IMR-90 (cell line): ENCODE data around the gene SMC1B. TPM values are rescaled to one million over a fixed set of nuclear protein-coding genes. Genes with fewer than 3 reads are reported as not detected.

Source experiments
- ATAC-seq: fragments of 200-7000 bp; cut with Tn5 transposase; 2 replicates; pipeline ENCODE4 v1.9.1; 2020; ENCODE audit warnings: low read depth, mild to moderate bottlenecking, moderate library complexity
- BruUV-seq: library from RNA; stranded (reverse); fragments of 400-500 nt; replicated peaks from 2 replicates; lab custom pipeline; 2021; lab: Mats Ljungman, UMichigan
- CTCF ChIA-PET: fragments of 300-600 bp; formaldehyde crosslinking; extraction: SDS; loops from one replicate; lab custom pipeline; 2021; ENCODE audit warnings: antibody characterized with exemption; lab: Yijun Ruan, JAX
- POLR2A ChIA-PET: fragments of 300-600 bp; sonication (Branson Sonifier 250); formaldehyde crosslinking; loops from one replicate; lab custom pipeline; 2022; ENCODE audit warnings: antibody characterized with exemption; ENCODE audit not compliant: unreplicated experiment; lab: Charles Lee
- DNase-seq: peaks from one replicate; pipeline ENCODE4 v3.0.0; 2013
- H2AFZ ChIP-seq: replicated peaks from 2 replicates; pipeline ENCODE3; 2013; ENCODE audit warnings: low read length, mild to moderate bottlenecking; ENCODE audit not compliant: poor library complexity
- H2AK5ac ChIP-seq: 2 replicates; pipeline ENCODE4 v1.6.1; 2013; ENCODE audit warnings: low read depth, low read length, inconsistent platforms
- H2AK9ac ChIP-seq: replicated peaks from 2 replicates; pipeline ENCODE3; 2013; ENCODE audit warnings: mild to moderate bottlenecking, low read depth, low read length, moderate library complexity; ENCODE audit not compliant: poor library complexity
- H2BK120ac ChIP-seq: 2 replicates; pipeline ENCODE4 v1.6.1; 2013; ENCODE audit warnings: low read depth, low read length, inconsistent platforms
- H2BK15ac ChIP-seq: 3 replicates; pipeline ENCODE4 v1.6.1; 2013; ENCODE audit warnings: low read depth, low read length, inconsistent platforms
- H2BK20ac ChIP-seq: 2 replicates; pipeline ENCODE4 v1.6.1; 2013; ENCODE audit warnings: low read depth, mild to moderate bottlenecking, inconsistent platforms, low read length, moderate library complexity
- H2BK5ac ChIP-seq: 2 replicates; pipeline ENCODE4 v1.6.1; 2013; ENCODE audit warnings: mild to moderate bottlenecking, low read depth, low read length, inconsistent platforms; ENCODE audit not compliant: poor library complexity, severe bottlenecking
- H3K14ac ChIP-seq: replicated peaks from 2 replicates; pipeline ENCODE4 v1.6.1; 2013; ENCODE audit warnings: low read depth, low read length, inconsistent platforms
- H3K18ac ChIP-seq: 2 replicates; pipeline ENCODE4 v1.6.1; 2013; ENCODE audit warnings: low read depth, low read length, control low read depth
- H3K23ac ChIP-seq: 2 replicates; pipeline ENCODE4 v1.6.1; 2013; ENCODE audit warnings: low read depth, low read length, inconsistent platforms
- H3K27ac ChIP-seq: 2 replicates; pipeline ENCODE4 v1.5.1; 2013; ENCODE audit warnings: mild to moderate bottlenecking, control low read depth, low read length; ENCODE audit not compliant: insufficient read depth
- H3K27me3 ChIP-seq: 2 replicates; pipeline ENCODE4 v1.6.1; 2013; ENCODE audit warnings: low read length; ENCODE audit not compliant: control insufficient read depth, insufficient read depth
- H3K36me3 ChIP-seq: 2 replicates; pipeline ENCODE4 v1.6.1; 2013; ENCODE audit warnings: low read length, mixed read lengths; ENCODE audit not compliant: control insufficient read depth, insufficient read depth
- H3K4ac ChIP-seq: 2 replicates; pipeline ENCODE4 v1.6.1; 2013; ENCODE audit warnings: low read depth, low read length, inconsistent platforms
- H3K4me1 ChIP-seq: 2 replicates; pipeline ENCODE4 v1.6.1; 2013; ENCODE audit warnings: low read length, mixed read lengths; ENCODE audit not compliant: control insufficient read depth, insufficient read depth
- H3K4me2 ChIP-seq: 2 replicates; pipeline ENCODE4 v1.6.1; 2013; ENCODE audit warnings: low read depth, mild to moderate bottlenecking, control low read depth, low read length, moderate library complexity
- H3K4me3 ChIP-seq: 2 replicates; pipeline ENCODE4 v1.5.1; 2013; ENCODE audit warnings: low read depth, mild to moderate bottlenecking, control low read depth, low read length, moderate library complexity; ENCODE audit not compliant: insufficient read depth
- H3K56ac ChIP-seq: 2 replicates; pipeline ENCODE4 v1.6.1; 2013; ENCODE audit warnings: low read length, inconsistent platforms; ENCODE audit not compliant: insufficient read depth; ENCODE audit errors: extremely low read depth
- H3K79me1 ChIP-seq, 2 experiments: 2 replicates each; pipeline ENCODE4 v1.6.1; 2013; ENCODE audit warnings: low read length in 2 of 2, inconsistent platforms in 1 of 2, low read depth in 1 of 2
- H3K9ac ChIP-seq: 2 replicates; pipeline ENCODE4 v1.6.1; 2013; ENCODE audit warnings: low read depth, low read length, control low read depth
- H3K9me1 ChIP-seq: 2 replicates; pipeline ENCODE4 v1.6.1; 2013; ENCODE audit warnings: low read length, inconsistent platforms; ENCODE audit not compliant: insufficient read depth
- H3K9me3 ChIP-seq: 2 replicates; pipeline ENCODE4 v1.6.1; 2013; ENCODE audit warnings: low read length; ENCODE audit not compliant: control insufficient read depth, insufficient read depth
- H4K20me1 ChIP-seq: 2 replicates; pipeline ENCODE4 v1.6.1; 2013; ENCODE audit warnings: low read length, inconsistent platforms; ENCODE audit not compliant: insufficient read depth
- H4K5ac ChIP-seq: 2 replicates; pipeline ENCODE4 v1.6.1; 2013; ENCODE audit warnings: mild to moderate bottlenecking, low read depth, low read length, control low read depth
- H4K8ac ChIP-seq, 2 experiments: 2 replicates each; pipeline ENCODE4 v1.6.1; 2013; ENCODE audit warnings: low read depth in 2 of 2, low read length in 2 of 2, control low read depth in 1 of 2, inconsistent platforms in 1 of 2
- H4K91ac ChIP-seq: 2 replicates; pipeline ENCODE4 v1.6.1; 2013; ENCODE audit warnings: low read depth, low read length, inconsistent platforms; ENCODE audit not compliant: insufficient read depth
- CEBPB ChIP-seq: IDR thresholded peaks from 2 replicates; pipeline ENCODE4 v1.6.1; 2012; ENCODE audit warnings: low read depth, low read length, improper control_type of control experiment
- MXI1 ChIP-seq: IDR thresholded peaks from 2 replicates; pipeline ENCODE4 v1.6.1; 2012; ENCODE audit warnings: low read depth, mild to moderate bottlenecking, low read length, moderate library complexity, borderline replicate concordance
- WGBS, 2 experiments: methylation state at CpG; one replicate each; pipeline versions ENCODE4 v1.1.5 to v1.1.7; 2013; ENCODE audit warnings: missing lambda C conversion rate in 2 of 2; ENCODE audit not compliant: insufficient read length in 1 of 2; ENCODE audit errors: extremely low coverage in 2 of 2; 5-methylcytosine and 5-hydroxymethylcytosine counted together
- dilution Hi-C: fragments of 300-500 bp; cut with HindIII; formaldehyde crosslinking; loops from one replicate; pipeline ENCODE4 v1.14.3; 2018; ENCODE audit warnings: low sequenced_read_pairs; ENCODE audit not compliant: unreplicated experiment
- in situ Hi-C: fragments of 300-500 bp; cut with MboI; formaldehyde crosslinking; loops from 3 replicates; pipeline ENCODE4 v1.14.3; 2019; ENCODE audit warnings: low sequenced_read_pairs, inconsistent platforms, mixed read lengths
- intact Hi-C: fragments of 100-400 bp; cut with micrococcal nuclease; formaldehyde crosslinking; loops from 2 replicates; pipeline ENCODE4 v1.10.0; 2022
- polyA plus RNA-seq, 3 experiments: library from polyadenylated mRNA; depleted of rRNA; stranded (reverse); fragments of >200 nt; gene quantifications; 2 replicates each; pipeline ENCODE4 v1.2.3, GENCODE V29; 2012; ENCODE audit warnings: low replicate concordance in 1 of 3
- total RNA-seq: library from RNA; depleted of rRNA; stranded (reverse); fragments of >200 nt; gene quantifications from 2 replicates; pipeline ENCODE4 v1.2.3, GENCODE V29; 2012

Gene SMC1B
- total and polyA plus RNA-seq, 2 of the 4 experiments (the other 2 are of a cell fraction): not detected

DNA sequence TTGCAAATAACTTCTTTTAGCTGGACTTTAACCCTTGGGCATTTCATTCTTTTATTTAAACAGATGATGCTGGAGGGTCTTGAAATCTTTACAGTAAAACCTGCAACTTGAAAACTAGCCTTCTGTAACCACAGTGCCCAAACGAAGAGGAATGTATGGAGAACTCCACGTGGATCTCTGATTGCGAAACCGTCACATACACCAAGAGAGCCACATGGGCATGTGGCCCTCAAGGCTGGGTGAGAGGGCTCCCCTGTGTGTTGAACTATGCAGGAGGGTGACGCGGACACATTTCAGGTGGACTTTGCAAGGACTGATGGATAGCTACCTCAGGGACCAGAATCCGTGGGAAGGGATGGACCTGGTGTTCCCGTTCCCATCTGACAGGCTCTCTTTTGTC, 73.1 kb downstream of the SMC1B start:
- H3K4me1 ChIP-seq: no peaks in the 10 kb centered on the region; the same call in 1 of the 2 replicates
- WGBS, 2 experiments: 100% methylated on average over 2 of the region's 8 CpGs; no CpG with 5 or more reads in 1 of the 2 experiments
- ATAC-seq (no peak), DNase-seq (no peak)
- H3K4me2 ChIP-seq: no peak overlapping the region
- no peak overlapping the region for H3K18ac ChIP-seq
- H2AK9ac ChIP-seq: no peak overlapping the region
- intact Hi-C loops (no loop called here), dilution Hi-C loops (no loop called here), in situ Hi-C loops (no loop called here)
- H3K27me3 ChIP-seq: no peaks in the 10 kb centered on the region
- BruUV-seq: no TSS peak
- H2BK20ac ChIP-seq: no peak overlapping the region
- no peak overlapping the region for H2BK120ac ChIP-seq
- no peaks in the 10 kb centered on the region for H3K79me1 ChIP-seq
- ChIA-PET POLR2A (no interaction called here), CTCF (no interaction called here)
- no peak overlapping the region for H3K9ac ChIP-seq
- no peak overlapping the region for H2BK5ac ChIP-seq
- no peak overlapping the region for H4K8ac ChIP-seq
- no peak overlapping the region for H3K4ac ChIP-seq
- no peak overlapping the region for H3K27ac ChIP-seq
- H3K14ac ChIP-seq: no peak overlapping the region
- no peak overlapping the region for H2AFZ ChIP-seq
- H3K56ac ChIP-seq: no peak overlapping the region
- H3K36me3 ChIP-seq: peaks cover 44% of the 10 kb centered on the region
- no peaks in the 10 kb centered on the region for H4K20me1 ChIP-seq
- H3K4me3 ChIP-seq: no peak overlapping the region
- TF ChIP-seq MXI1 (no peak), CEBPB (peak; percentile 79)
- no peak overlapping the region for H4K91ac ChIP-seq
- H3K9me3 ChIP-seq: no peaks in the 10 kb centered on the region
- no peak overlapping the region for H2AK5ac ChIP-seq
- H3K23ac ChIP-seq: no peak overlapping the region
- H2BK15ac ChIP-seq: no peak overlapping the region
- no peaks in the 10 kb centered on the region for H3K9me1 ChIP-seq
- H4K5ac ChIP-seq: no peak overlapping the region
